ENCODE measurements around the gene TGFBRAP1. TPM values are rescaled to one million over a fixed set of nuclear protein-coding genes. Genes with fewer than 3 reads are reported as not detected.

The TGFBRAP1 gene
- total RNA-seq: 22.0 TPM
- long read RNA-seq, full-length matches to known transcripts: 2 of 18 reads
- long read RNA-seq, partial matches to known transcripts: 5 of 18 reads
- long read RNA-seq, other reads (novel, unspliced or antisense): 11 of 18 reads

DNA sequence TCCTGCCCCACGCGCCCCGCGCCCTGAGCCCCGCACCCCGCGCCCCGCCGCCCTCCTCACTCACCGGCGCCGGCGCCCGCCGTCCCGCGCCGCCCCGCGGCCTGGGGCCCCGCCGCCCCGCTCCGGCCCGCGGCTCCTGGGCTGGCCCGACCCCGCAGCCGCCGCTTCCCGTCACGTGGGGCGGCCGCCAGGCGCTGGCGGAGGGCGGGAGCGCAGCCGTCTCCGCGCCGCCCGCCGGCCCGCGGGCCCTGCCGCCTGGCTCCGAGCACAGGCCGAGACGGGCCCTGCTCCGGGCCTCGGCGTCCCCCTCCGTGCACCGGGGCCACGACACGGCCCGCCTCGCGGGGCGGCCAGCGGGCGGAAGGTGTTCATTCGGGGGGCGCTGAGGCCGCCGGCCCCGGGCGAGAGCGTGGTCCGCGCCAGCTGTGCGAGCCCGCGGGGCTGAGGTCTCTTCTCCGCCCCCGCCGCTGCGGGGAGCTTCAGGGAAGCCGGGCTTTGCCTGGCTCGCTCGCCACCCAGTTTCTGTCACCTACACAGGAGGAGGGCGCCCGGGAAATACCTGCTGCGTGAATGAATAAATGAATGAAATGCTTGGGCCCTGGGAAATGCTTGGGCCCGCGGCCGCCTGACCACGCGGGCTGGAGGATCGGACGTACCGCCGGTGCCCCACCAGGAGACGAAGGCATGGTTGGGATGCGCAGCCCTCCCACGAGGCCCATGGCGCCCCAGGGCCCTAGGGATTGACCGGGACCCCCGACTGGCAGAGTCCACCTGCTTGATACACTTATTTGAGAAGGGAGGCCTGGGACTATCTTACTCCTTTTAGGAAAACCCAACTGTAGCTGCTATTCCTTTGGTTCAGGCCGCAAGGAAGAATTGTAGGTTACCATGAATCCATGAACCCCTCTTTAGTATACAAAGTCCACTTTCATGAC lies at the start of gene TGFBRAP1:
TGFBRAP1 (minus strand) TSS at position 175 of the 935 bp plus-strand sequence. CDS start 21,434 bp downstream, outside the sequence.
- DNase-seq (ENCODE audit: low spot score): no peak

GRCh38 chr2:105378921-105379383 lies 49.4 kb upstream of the TGFBRAP1 start:
- no peak for DNase-seq (ENCODE audit: low spot score)

DNA sequence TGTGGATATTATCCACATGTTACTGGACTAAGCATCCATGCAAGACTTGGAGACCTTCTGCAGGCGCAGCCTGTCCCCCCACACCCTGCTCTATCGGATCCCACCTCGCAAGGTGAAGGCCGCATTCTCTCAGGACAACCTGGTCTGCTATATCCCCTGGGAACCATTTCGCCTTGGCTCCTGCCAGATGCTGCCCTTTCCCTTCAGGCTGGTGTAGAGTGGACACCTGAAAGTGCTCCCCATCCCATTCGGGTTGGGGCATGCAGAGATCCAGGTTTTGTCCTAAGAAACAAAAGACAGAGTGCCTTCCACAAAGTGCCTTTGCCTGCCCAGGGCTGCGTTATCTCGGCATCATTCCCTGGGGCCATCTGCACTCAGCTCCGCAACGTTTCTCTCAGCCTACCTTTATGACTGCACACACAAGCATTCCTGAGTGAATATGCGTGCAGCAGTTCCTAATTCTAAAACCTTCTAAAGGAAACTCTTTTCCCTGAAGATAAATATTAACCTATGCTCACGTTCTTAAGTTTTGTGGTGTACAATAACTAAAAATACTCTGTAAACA lies 48.8 kb upstream of the TGFBRAP1 start:
- no peak for DNase-seq (ENCODE audit: low spot score)

GRCh38 chr2:105377871-105378270 lies 48.3 kb upstream of the TGFBRAP1 start:
- no peak for DNase-seq (ENCODE audit: low spot score)

DNA sequence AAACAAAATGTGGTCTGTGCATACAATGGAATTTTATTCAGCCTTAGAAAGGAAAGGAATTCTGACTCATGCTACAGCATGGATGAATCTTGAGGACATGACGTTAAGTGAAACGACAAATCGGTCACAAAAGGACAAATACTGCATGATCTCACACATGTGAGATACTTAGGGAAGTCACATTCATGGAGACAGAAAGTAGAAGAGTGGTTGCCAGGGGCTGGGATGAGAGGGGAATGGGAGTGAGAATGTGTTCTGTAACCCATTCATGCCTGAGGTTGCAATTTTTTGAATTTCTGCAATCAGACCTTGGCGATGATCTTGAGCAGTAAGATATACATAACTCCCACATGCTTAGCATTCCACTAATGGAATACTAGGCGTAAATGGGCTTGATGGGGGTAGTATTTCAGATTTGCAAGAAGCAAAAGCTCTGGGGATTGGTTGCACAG lies 47.3 kb upstream of the TGFBRAP1 start:
- DNase-seq (ENCODE audit: low spot score): no peak

- DNase-seq (ENCODE audit: low spot score): no peak
These were observed 46.5 kb upstream of the TGFBRAP1 start for GRCh38 chr2:105376010-105376409.

GRCh38 chr2:105375001-105375561 lies 45.5 kb upstream of the TGFBRAP1 start:
- no peak for DNase-seq (ENCODE audit: low spot score)

DNA sequence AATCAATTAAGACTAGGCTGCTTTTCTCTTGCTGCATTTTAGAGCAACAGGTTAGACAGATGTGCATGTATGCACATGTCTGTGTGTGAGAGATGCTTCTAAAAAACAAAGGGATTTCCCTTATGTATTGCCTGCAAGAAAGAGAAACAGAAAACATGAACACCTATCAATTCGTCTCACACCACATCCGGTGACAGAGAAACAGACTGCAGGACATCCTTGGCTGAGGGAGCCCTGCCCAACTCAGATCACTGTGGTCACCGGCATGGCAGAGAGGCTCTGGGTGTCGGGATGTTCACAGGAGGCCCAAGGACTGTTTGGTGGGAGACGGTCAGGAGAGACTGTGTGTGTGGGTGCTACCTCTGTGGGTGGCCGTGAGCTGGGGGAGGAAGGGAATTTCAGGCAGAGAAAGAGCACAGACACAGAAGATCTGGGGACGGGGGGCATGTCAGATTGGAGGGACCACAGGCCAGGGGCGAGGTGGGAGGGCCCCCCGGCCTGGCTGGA lies 44.4 kb upstream of the TGFBRAP1 start:
- DNase-seq (ENCODE audit: low spot score): no peak

GRCh38 chr2:105373344-105373781 lies 43.8 kb upstream of the TGFBRAP1 start:
- DNase-seq (ENCODE audit: low spot score): no peak

DNA sequence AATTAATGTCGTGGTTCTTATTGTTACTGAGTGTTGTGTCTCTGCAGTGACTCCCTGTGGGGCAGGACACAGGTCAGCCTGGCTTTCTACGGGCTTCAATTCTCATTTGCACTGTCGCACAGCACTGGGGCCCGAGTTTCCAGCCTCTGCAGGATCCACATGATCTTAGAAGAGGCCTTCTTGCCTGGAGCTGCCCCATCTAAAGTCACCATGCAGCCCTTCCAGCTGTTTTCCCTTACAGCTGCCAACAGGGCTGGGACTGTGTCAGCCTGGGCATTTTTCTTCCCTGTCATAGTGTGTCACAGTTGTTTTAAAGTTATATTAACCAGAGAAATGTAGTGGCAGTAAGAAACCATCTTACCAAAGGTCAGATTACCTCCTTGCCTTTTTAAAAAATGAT lies 42.3 kb upstream of the TGFBRAP1 start:
- DNase-seq (ENCODE audit: low spot score): no peak

DNA sequence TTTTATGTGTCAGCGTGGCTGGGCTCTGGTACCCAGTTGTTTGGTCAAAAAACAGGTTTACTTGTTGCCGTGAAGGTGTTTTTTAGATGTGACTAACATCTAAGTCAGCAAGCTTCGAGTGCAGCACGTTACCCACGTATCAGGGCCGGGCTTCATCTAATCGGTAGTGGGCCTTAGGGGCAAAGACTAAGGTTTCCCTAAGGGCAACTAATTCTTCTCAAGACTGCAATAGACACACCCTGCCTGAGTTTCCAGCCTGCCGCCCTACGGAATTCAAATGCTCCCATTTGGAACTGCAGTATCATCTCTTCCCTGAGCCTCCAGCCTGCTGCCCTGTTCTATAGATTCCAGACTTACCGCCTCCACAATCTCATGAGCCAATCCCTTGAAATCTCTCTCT lies 41.6 kb upstream of the TGFBRAP1 start:
- DNase-seq (ENCODE audit: low spot score): no peak

DNA sequence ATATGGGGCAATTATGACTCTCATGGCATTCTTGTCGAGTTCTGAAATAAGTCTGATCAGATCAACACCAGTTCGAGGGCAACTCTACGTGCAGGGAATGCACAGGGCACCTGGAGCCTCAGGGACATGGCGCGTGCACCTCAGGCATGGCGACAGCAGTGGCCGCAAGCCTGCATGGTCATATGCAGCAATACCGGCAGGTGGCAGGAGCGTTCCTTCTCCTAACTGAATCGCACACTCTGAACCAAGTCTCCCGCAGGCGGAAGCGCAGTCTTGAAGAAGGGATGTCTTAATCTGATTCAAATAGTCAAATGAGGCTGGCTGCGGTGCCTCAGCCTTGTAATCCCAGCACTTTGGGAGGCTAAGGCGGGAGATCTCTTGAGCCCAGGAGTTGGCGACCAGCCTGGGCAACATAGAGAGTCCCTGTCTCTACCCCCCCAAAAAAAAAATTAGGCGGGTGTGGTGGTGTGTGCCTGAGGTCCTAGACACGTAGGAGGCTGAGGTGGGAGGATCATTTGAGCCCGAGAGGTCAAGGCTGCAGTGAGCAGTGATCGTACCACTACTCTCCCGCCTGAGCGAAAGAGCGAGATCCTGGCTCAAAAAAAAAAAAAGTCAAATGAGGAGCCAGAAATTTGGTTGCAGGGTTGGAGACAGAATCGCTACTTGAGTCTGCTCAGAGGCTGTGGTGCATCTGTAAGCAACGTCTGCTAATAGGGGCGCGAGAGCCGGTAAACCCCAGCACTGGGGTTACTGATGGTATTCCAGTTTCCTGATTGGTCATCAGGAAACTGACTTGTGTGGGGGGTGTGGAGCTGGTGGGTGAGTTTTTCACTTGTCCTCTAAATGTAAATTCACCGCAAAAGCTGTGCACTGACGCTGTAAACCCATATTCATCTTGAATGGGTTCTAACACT lies 40.5 kb upstream of the TGFBRAP1 start:
- DNase-seq (ENCODE audit: low spot score): peak; percentile 93

- no peak for DNase-seq (ENCODE audit: low spot score)
These were observed 39.3 kb upstream of the TGFBRAP1 start for GRCh38 chr2:105368759-105369408.

DNA sequence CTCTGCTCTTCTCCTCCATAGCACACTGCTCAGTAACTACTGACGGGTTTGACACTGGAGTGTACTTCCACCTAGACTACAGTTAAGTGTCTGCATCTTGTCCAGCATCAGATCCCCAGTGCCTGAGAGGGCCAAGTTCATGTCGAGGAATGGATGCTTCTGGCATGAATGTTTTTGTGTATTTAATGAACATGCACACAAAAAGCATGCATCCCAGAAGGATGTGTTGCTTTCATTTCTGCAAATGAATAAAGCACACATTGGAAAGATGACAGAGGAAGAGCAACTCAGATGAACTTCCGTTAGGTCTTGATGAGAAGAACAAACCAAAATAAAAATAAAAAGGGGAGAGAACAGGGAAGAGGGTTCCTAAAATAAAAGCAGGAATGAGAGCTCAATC lies 35.7 kb upstream of the TGFBRAP1 start:
- no peak for DNase-seq (ENCODE audit: low spot score)

DNA sequence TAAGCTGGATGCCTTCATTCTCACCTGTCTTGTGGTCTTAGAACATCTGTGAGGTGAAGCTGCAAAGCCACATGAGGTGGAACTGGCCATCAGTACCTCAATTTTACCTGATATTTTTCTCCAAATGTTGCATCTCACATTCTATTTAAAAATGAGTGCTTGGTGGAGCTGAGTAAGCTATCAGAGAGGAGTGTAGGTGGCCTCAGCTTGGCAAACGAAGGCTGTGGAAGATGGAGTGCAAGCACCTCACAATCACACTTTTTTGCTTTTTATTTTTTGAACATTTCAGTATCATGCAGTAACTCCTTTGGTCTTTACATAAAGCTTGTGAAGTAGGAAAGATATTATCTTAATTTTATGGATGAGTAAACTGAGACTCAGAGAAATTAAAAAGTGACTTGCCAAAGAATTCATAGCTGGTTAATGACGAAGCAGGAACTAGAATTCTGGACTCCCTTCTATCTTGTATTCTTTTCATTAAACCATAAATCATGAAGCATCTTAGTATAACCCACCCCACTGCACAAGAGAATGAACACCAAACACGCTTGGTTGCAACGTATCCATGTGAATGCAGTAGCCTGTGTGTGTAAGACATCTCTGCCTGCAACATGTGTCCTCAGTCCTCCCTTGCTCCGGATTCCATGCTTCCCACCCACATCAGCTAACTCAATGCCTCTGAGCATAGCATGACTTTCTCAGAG lies 35.1 kb upstream of the TGFBRAP1 start:
- no peak for DNase-seq (ENCODE audit: low spot score)

DNA sequence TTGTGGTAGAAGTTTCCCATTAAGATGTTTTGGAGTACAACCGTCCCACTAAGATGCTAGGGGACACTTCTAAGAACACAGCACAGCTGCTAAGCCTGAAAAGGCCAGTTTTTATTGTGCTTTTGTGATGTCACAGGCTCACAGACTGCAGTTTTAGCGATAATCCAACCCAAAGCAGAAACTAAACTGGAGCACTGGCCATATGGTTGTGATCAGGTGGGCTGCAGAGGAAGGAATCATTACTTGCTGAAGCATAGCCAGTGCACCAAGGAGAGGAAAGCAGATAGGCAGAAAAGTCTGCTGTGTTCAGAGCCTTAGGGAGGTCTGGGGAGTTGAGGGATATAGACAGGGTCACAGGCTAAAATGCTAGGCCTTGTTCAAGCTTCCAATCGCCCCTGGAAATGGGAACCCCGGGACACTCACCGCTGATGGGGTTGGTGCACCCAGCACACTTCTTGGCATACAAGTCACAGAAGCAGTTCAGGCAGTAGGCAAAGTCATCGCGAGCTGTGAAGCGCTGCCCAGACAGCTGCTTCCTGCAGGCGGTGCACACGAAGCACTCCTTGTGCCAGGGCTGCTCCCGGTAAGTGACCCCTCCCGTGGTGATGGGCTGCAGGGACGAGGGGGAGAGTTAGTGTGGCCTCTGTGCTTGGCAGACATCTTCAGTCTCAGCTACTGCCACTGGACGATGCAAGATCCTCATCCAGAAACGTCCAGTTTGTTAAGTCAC lies 33.5 kb upstream of the TGFBRAP1 start:
- no peak for DNase-seq (ENCODE audit: low spot score)

GRCh38 chr2:105361102-105361889 lies 31.8 kb upstream of the TGFBRAP1 start:
- no peak for DNase-seq (ENCODE audit: low spot score)

- DNase-seq (ENCODE audit: low spot score): no peak
These were observed 29.1 kb upstream of the TGFBRAP1 start for GRCh38 chr2:105358593-105358992.
